GM12892 (cell line): Measurements from ENCODE around the gene CSTF2T. TPM values are rescaled to one million over a fixed set of nuclear protein-coding genes. Genes with fewer than 3 reads are reported as not detected.

ENCODE experiments used
- DNase-seq: peaks from one replicate; pipeline ENCODE4 v3.0.0; 2011; ENCODE audit not compliant: insufficient read length
- FAIRE-seq: peaks from 2 replicates; lab custom pipeline; 2011; peaks lifted over from hg19 to GRCh38; lab: Jason Lieb, UNC
- POLR2A ChIP-seq: IDR thresholded peaks from 2 replicates; pipeline ENCODE4 v1.6.1; 2011; ENCODE audit warnings: low read depth, low read length, control low read depth
- POLR2AphosphoS5 ChIP-seq: IDR thresholded peaks from 2 replicates; pipeline ENCODE4 v1.6.1; 2011; ENCODE audit warnings: low read depth, low read length, control low read depth
- TAF1 ChIP-seq: IDR thresholded peaks from 2 replicates; pipeline ENCODE4 v1.6.1; 2011; ENCODE audit warnings: low read depth, mild to moderate bottlenecking, control low read depth, low read length, borderline replicate concordance
- polyA plus RNA-seq: library from polyadenylated mRNA; unstranded; fragments of >200 nt; gene quantifications from one replicate; pipeline ENCODE4 v1.2.1, GENCODE V29; 2012; ENCODE audit warnings: missing spikeins, inconsistent platforms; ENCODE audit not compliant: missing spikeins

Gene CSTF2T, protein sequence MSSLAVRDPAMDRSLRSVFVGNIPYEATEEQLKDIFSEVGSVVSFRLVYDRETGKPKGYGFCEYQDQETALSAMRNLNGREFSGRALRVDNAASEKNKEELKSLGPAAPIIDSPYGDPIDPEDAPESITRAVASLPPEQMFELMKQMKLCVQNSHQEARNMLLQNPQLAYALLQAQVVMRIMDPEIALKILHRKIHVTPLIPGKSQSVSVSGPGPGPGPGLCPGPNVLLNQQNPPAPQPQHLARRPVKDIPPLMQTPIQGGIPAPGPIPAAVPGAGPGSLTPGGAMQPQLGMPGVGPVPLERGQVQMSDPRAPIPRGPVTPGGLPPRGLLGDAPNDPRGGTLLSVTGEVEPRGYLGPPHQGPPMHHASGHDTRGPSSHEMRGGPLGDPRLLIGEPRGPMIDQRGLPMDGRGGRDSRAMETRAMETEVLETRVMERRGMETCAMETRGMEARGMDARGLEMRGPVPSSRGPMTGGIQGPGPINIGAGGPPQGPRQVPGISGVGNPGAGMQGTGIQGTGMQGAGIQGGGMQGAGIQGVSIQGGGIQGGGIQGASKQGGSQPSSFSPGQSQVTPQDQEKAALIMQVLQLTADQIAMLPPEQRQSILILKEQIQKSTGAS
- polyA plus RNA-seq = 15.4 TPM

- TF ChIP-seq TAF1 = peak; percentile 88
- TF ChIP-seq POLR2A = peak; percentile 84
- TF ChIP-seq POLR2AphosphoS5 = peak; percentile 89
- FAIRE-seq = peak; percentile 96
- peak; percentile 13 for DNase-seq
Observed at GRCh38 chr10:51699475-51700227, at the start of gene CSTF2T. CSTF2T (minus strand) TSS chr10:51699595; CDS start chr10:51699549, 46 bp downstream.

DNA sequence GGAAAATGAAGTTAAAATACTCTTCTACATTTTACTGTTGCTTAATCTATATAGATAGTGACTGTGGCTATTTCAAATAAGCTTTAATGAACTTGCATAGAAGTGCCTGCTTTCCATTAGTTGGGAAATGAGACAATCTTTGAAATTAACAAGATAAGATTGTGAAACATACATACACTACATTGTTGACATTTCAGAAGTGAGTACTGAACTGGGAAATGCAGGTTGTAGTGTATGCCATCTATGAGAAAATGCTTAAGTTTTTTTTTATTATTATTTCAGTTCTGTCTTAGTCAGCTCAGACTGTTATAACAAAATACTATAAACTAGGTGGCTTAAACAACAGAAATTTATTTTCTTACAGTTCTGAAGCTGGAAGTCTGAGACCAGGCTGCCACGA, 49.6 kb upstream of the CSTF2T start:
- DNase-seq (no peak), FAIRE-seq (no peak)
- TF ChIP-seq POLR2A (no peak), TAF1 (no peak), POLR2AphosphoS5 (no peak)

DNA sequence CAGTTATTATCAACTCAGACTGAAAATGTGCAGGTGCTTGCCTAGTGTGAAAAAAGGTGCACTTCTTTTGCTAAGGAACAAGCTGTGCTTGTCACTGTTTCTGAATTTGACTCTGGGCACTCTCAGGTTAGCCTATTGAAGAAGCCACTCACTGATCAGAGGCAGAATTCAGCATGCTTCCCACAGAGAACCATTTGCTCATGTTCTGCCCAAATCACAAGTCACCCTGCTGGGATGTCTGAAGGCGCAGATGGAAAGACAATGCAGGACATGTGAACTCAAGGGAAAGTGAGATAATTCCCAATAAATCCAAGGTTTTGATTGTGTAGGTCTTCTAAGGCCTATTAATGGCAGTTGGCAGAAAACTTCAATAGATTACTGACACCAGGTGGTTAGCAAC, 47.8 kb upstream of the CSTF2T start:
- FAIRE-seq (no peak), DNase-seq (no peak)
- TF ChIP-seq TAF1 (no peak), POLR2AphosphoS5 (no peak), POLR2A (no peak)

GRCh38 chr10:51745397-51745796, 46.0 kb upstream of the CSTF2T start:
- no peak for FAIRE-seq
- TF ChIP-seq POLR2AphosphoS5 (no peak), TAF1 (no peak), POLR2A (no peak)
- DNase-seq = no peak

GRCh38 chr10:51744235-51745000, 45.0 kb upstream of the CSTF2T start:
- no peak for FAIRE-seq
- no peak for DNase-seq
- TF ChIP-seq TAF1 = no peak
- no peak for TF ChIP-seq POLR2A
- no peak for TF ChIP-seq POLR2AphosphoS5

DNA sequence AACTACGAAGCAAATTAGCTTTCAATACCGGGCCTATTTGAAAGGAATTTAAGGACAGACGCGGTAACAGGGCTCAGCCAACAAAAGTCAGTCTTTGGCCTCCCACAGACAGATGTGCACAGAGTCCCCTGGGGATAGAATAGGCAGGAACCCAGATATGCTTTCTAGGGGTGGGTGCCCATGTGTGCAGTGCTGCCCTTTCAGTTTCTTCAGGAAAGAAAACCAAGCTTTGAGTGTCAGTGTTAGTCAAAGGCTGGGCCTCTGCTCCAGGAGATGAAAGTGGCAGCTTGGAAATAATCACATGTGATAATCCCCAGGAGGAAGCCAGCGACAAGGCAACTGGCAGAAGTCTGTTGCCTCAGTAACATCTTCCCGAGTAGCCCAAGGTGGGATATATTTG, 43.8 kb upstream of the CSTF2T start:
- DNase-seq (no peak), FAIRE-seq (no peak)

DNA sequence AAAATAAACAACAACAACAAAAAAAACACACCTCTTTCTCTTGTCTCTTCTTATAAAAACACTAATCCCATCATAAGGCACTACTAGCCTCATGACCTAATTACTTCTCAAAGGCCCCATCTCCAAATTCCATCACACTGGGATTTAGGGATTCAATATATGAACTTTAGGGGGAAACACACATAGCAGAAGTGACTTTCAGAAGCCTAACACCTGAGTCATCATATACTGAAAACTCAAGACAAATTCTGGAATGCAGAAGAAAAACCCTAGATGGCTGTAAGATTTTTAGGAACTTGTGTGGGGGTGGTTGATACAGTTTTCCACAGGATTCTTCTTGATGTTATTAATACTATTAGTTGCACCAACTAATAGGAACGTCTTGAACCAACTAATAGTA, 33.7 kb upstream of the CSTF2T start:
- no peak for DNase-seq
- no peak for FAIRE-seq
- TF ChIP-seq POLR2A = no peak
- TF ChIP-seq TAF1 = no peak
- TF ChIP-seq POLR2AphosphoS5 = no peak

More for the DNA sequence above, 43.8 kb upstream of the CSTF2T start:
- TF ChIP-seq POLR2AphosphoS5 (no peak), TAF1 (no peak), POLR2A (no peak)

DNA sequence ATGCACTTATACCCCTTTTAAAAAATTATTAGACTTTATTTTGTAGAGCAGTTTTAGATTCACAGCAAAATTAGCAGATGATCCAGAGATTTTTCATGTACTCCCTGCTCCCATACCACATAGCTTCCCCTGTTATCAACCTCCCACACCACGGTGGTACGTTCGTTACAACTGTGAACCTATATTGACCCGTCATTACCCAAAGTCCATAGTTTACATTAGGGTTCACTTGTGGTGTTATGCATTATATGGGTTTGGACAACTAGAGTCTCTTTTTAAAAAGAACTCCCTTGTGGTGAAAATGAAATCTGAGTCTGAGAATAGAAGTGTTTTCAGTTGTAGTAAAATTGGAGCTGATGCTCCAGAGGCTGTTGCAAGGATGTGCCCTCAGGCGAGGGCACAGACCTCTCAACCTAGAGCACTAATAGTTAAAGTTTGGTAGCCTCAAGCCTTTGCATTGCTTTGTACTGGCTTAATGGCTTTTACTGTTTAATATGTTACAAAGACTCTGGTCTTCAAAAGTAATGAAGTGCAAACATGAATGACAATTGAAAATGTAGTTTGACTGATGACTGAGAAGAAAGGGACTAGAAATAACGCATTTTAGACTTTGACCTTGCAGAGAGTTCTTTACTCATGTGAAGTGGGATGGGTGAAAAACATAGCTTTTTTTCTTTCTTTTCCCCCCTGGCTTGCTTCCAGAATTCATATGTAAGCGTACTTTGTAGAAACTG, 30.6 kb upstream of the CSTF2T start:
- no peak for FAIRE-seq
- no peak for DNase-seq

DNA sequence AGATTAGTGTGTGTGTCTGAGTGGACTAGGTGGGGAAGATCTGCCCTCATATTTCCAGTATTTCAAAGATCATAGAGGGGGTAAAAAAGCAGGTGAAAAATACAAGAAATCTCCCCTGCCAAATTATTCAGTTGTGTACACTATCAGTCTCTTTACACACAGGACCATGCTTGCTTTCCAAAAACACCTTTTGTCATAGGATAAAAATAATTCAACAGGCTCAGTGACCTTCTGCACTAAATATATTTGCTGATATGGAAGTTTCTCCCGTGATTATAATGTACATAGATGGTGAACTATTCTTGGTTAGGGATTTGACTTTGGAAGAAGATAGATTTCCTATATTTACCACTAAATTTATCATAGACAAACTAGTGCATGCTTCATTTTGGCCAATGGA, 24.6 kb upstream of the CSTF2T start:
- no peak for DNase-seq
- no peak for TF ChIP-seq POLR2AphosphoS5
- no peak for TF ChIP-seq POLR2A
- no peak for TF ChIP-seq TAF1
- FAIRE-seq = no peak

More for the DNA sequence above, 30.6 kb upstream of the CSTF2T start:
- TF ChIP-seq POLR2A (no peak), POLR2AphosphoS5 (no peak), TAF1 (no peak)

GRCh38 chr10:51718804-51719291, 19.5 kb upstream of the CSTF2T start:
- FAIRE-seq = no peak
- DNase-seq = no peak
- TF ChIP-seq POLR2AphosphoS5 = no peak
- no peak for TF ChIP-seq TAF1
- TF ChIP-seq POLR2A = no peak
